ENCODE data around the gene TMOD1. TPM values are rescaled to one million over a fixed set of nuclear protein-coding genes. Genes with fewer than 3 reads are reported as not detected.

Gene TMOD1
- total and polyA plus RNA-seq, 2 donors (not counting 1 experiment from before 2014, with no cell fraction given), result 0.98 to 4.0 TPM

GRCh38 chr9:97547098-97547829 is 45.8 kb downstream of the TMOD1 start:
- no peak overlapping the region for H3K4me2 ChIP-seq (ENCODE audit: extremely low read depth, insufficient read depth, low read length)
- no peaks in the 10 kb centered on the region for H3K79me2 ChIP-seq (ENCODE audit: control insufficient read depth, insufficient read depth, low read length)
- H4K20me1 ChIP-seq (ENCODE audit: control insufficient read depth, extremely low read depth, insufficient read depth, low read length), result no peaks in the 10 kb centered on the region
- H3K27ac ChIP-seq (ENCODE audit: insufficient read depth, low read length), result no peak overlapping the region
- no peaks in the 10 kb centered on the region for H3K4me1 ChIP-seq (ENCODE audit: control insufficient read depth, extremely low read depth, insufficient read depth, low read length)
- H3K4me3 ChIP-seq (replicated peaks in 1 of 4; ENCODE audit: control extremely low read depth in 1 of 4, insufficient read depth in 1 of 4, low read depth in 3 of 4, low read length in 4 of 4), result no peak overlapping the region
- no peak overlapping the region for H3K9ac ChIP-seq (ENCODE audit: insufficient read depth, low read length)
- no peaks in the 10 kb centered on the region for H3K36me3 ChIP-seq (ENCODE audit: control insufficient read depth, insufficient read depth, low read length)
- H2AFZ ChIP-seq (ENCODE audit: low read length), result no peak overlapping the region
- TF ChIP-seq EZH2 (IDR thresholded peaks at IDR 0.05; ENCODE audit: low read length, missing control alignments), result no peak
- no peak for TF ChIP-seq CTCF (conservative IDR thresholded peaks at IDR 0.05 in 1 of 2, IDR thresholded peaks at IDR 0.05 in 1 of 2; ENCODE audit: low read depth in 1 of 2, low read length in 2 of 2)
- H3K27me3 ChIP-seq (ENCODE audit: control insufficient read depth, insufficient read depth, low read length), result no peaks in the 10 kb centered on the region
- DNase-seq (ENCODE audit: low read depth in 2 of 2), result no peak
- no peaks in the 10 kb centered on the region for H3K9me3 ChIP-seq (ENCODE audit: control insufficient read depth, insufficient read depth, low read depth, low read length)

- H4K20me1 ChIP-seq (ENCODE audit: control insufficient read depth, extremely low read depth, insufficient read depth, low read length), result no peaks in the 10 kb centered on the region
- DNase-seq (ENCODE audit: low read depth in 2 of 2), result no peak
- no peak overlapping the region for H2AFZ ChIP-seq (ENCODE audit: low read length)
- no peak overlapping the region for H3K4me2 ChIP-seq (ENCODE audit: extremely low read depth, insufficient read depth, low read length)
- H3K36me3 ChIP-seq (ENCODE audit: control insufficient read depth, insufficient read depth, low read length), result no peaks in the 10 kb centered on the region
- H3K4me1 ChIP-seq (ENCODE audit: control insufficient read depth, extremely low read depth, insufficient read depth, low read length), result no peaks in the 10 kb centered on the region
- H3K9ac ChIP-seq (ENCODE audit: insufficient read depth, low read length), result no peak overlapping the region
- no peak overlapping the region for H3K4me3 ChIP-seq (replicated peaks in 1 of 4; ENCODE audit: control extremely low read depth in 1 of 4, insufficient read depth in 1 of 4, low read depth in 3 of 4, low read length in 4 of 4)
- H3K9me3 ChIP-seq (ENCODE audit: control insufficient read depth, insufficient read depth, low read depth, low read length), result no peaks in the 10 kb centered on the region
- no peaks in the 10 kb centered on the region for H3K79me2 ChIP-seq (ENCODE audit: control insufficient read depth, insufficient read depth, low read length)
- no peaks in the 10 kb centered on the region for H3K27me3 ChIP-seq (ENCODE audit: control insufficient read depth, insufficient read depth, low read length)
- no peak overlapping the region for H3K27ac ChIP-seq (ENCODE audit: insufficient read depth, low read length)
- TF ChIP-seq CTCF (conservative IDR thresholded peaks at IDR 0.05 in 1 of 2, IDR thresholded peaks at IDR 0.05 in 1 of 2; ENCODE audit: low read depth in 1 of 2, low read length in 2 of 2), result no peak
- no peak for TF ChIP-seq EZH2 (IDR thresholded peaks at IDR 0.05; ENCODE audit: low read length, missing control alignments)
These were observed 46.9 kb downstream of the TMOD1 start for GRCh38 chr9:97548379-97548778.

- Histone ChIP-seq H3K27ac (ENCODE audit: insufficient read depth, low read length) (no peak overlapping the region), H3K9ac (ENCODE audit: insufficient read depth, low read length) (no peak overlapping the region), H3K4me1 (ENCODE audit: control insufficient read depth, extremely low read depth, insufficient read depth, low read length) (no peaks in the 10 kb centered on the region), H3K27me3 (ENCODE audit: control insufficient read depth, insufficient read depth, low read length) (no peaks in the 10 kb centered on the region), H3K4me2 (ENCODE audit: extremely low read depth, insufficient read depth, low read length) (no peak overlapping the region), H3K79me2 (ENCODE audit: control insufficient read depth, insufficient read depth, low read length) (no peaks in the 10 kb centered on the region), H3K36me3 (ENCODE audit: control insufficient read depth, insufficient read depth, low read length) (no peaks in the 10 kb centered on the region), H4K20me1 (ENCODE audit: control insufficient read depth, extremely low read depth, insufficient read depth, low read length) (no peaks in the 10 kb centered on the region), H3K9me3 (ENCODE audit: control insufficient read depth, insufficient read depth, low read depth, low read length) (no peaks in the 10 kb centered on the region), H3K4me3 (replicated peaks in 1 of 4; ENCODE audit: control extremely low read depth in 1 of 4, insufficient read depth in 1 of 4, low read depth in 3 of 4, low read length in 4 of 4) (no peak overlapping the region), H2AFZ (ENCODE audit: low read length) (no peak overlapping the region)
- DNase-seq (ENCODE audit: low read depth in 2 of 2), result no peak
- TF ChIP-seq CTCF (conservative IDR thresholded peaks at IDR 0.05 in 1 of 2, IDR thresholded peaks at IDR 0.05 in 1 of 2; ENCODE audit: low read depth in 1 of 2, low read length in 2 of 2) (no peak), EZH2 (IDR thresholded peaks at IDR 0.05; ENCODE audit: low read length, missing control alignments) (no peak)
These were observed 47.5 kb downstream of the TMOD1 start for GRCh38 chr9:97548819-97549540.

Measured in fibroblast of lung (primary cell).